Measurements from ENCODE around the gene COL9A2.

The COL9A2 gene

DNA sequence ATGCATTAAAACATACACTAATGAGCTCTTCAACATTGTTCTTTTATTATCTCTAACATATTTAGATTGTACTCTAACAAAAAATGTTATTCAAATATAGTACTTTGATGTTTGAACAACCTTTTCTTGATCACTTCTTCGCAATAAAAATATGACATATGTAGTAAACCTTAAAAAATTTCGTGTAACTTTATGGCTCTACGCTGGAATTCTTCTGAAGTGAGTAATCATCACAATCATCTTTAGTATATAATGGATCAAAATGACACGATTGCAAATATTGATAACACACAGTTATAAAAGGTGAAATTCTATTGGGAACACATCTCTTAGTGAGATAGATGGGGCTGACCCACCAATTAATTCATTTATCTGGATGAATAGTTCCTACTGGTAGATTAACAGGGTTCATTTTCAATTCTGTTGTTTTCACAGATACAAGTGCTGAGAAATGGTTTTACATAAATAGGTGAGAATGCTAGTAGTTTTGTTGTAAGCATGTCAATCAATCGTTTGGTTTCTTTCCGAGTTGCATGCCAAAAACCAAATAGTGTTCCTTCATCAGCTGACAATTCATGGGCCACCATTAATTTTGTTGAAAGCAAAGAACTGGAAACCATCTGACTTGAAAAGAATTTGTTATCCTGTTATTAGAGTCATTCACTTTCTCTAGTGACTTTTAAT lies 60.5 kb downstream of the COL9A2 start:
- peak overlapping the region; percentile 92 to 99 for H3K4me3 ChIP-seq (replicated peaks in 1 of 2; ENCODE audit: low read depth in 2 of 2, low read length in 2 of 2)
- no peak for DNase-seq (ENCODE audit: low read depth in 2 of 2)
- TF ChIP-seq, protein P1, sequence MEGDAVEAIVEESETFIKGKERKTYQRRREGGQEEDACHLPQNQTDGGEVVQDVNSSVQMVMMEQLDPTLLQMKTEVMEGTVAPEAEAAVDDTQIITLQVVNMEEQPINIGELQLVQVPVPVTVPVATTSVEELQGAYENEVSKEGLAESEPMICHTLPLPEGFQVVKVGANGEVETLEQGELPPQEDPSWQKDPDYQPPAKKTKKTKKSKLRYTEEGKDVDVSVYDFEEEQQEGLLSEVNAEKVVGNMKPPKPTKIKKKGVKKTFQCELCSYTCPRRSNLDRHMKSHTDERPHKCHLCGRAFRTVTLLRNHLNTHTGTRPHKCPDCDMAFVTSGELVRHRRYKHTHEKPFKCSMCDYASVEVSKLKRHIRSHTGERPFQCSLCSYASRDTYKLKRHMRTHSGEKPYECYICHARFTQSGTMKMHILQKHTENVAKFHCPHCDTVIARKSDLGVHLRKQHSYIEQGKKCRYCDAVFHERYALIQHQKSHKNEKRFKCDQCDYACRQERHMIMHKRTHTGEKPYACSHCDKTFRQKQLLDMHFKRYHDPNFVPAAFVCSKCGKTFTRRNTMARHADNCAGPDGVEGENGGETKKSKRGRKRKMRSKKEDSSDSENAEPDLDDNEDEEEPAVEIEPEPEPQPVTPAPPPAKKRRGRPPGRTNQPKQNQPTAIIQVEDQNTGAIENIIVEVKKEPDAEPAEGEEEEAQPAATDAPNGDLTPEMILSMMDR (IDR thresholded peaks at IDR 0.05; ENCODE audit: low read depth, low read length), result no peak

GRCh38 chr1:40255231-40255630 lies 61.9 kb downstream of the COL9A2 start:
- TF ChIP-seq, protein P1 (IDR thresholded peaks at IDR 0.05; ENCODE audit: low read depth, low read length), result no peak
- H3K4me3 ChIP-seq (replicated peaks in 1 of 2; ENCODE audit: low read depth in 2 of 2, low read length in 2 of 2), result no peak overlapping the region
- no peak for DNase-seq (ENCODE audit: low read depth in 2 of 2)

GRCh38 chr1:40252601-40253000 lies 64.5 kb downstream of the COL9A2 start:
- TF ChIP-seq, protein P1 (IDR thresholded peaks at IDR 0.05; ENCODE audit: low read depth, low read length), result no peak
- no peak overlapping the region for H3K4me3 ChIP-seq (replicated peaks in 1 of 2; ENCODE audit: low read depth in 2 of 2, low read length in 2 of 2)
- DNase-seq (ENCODE audit: low read depth in 2 of 2), result no peak

- no peak for DNase-seq (ENCODE audit: low read depth in 2 of 2)
- no peak overlapping the region for H3K4me3 ChIP-seq (replicated peaks in 1 of 2; ENCODE audit: low read depth in 2 of 2, low read length in 2 of 2)
- TF ChIP-seq, protein P1 (IDR thresholded peaks at IDR 0.05; ENCODE audit: low read depth, low read length), result no peak
Observed at GRCh38 chr1:40251456-40251855, 65.6 kb downstream of the COL9A2 start.
